Sigmoid colon (tissue), 7 donors: ENCODE measurements around the gene NBAS. TPM values are rescaled to one million over a fixed set of nuclear protein-coding genes. Genes with fewer than 3 reads are reported as not detected.
"Not testable (repeated sequence)": the region's sequence is repeated elsewhere in the genome, so short reads cannot be mapped to it uniquely, and the experiment has no call there.

ENCODE experiments used
- DNase-seq: peaks from one replicate; pipeline ENCODE4 v3.0.0-alpha.2; 2019
- H3K27ac ChIP-seq, 4 donors: fragments of 200-600 bp; sonication (generic); one replicate each; pipeline ENCODE4 v1.5.1; 2016 to 2019; ENCODE audit warnings: mild to moderate bottlenecking in 1 of 4
- H3K27me3 ChIP-seq, 3 donors: fragments of 200-600 bp; sonication (generic); one replicate each; pipeline ENCODE4 v1.5.1; 2019; ENCODE audit warnings: mild to moderate bottlenecking in 1 of 3
- H3K36me3 ChIP-seq, 4 donors: fragments of 200-600 bp; sonication (generic); one replicate each; pipeline ENCODE4 v1.5.1; 2016 to 2019
- H3K4me1 ChIP-seq, 4 donors: fragments of 200-600 bp; sonication (generic); one replicate each; pipeline ENCODE4 v1.5.1; 2017 to 2019
- H3K4me3 ChIP-seq, 4 donors: fragments of 200-600 bp; sonication (generic); one replicate each; pipeline ENCODE4 v1.5.1; 2017 to 2019; ENCODE audit warnings: mild to moderate bottlenecking in 2 of 4, moderate library complexity in 1 of 4
- H3K9me3 ChIP-seq, 4 donors: fragments of 200-600 bp in 3 of 4; sonication (generic) in 3 of 4; one replicate each; pipeline versions ENCODE4 v1.5.1 to v1.6.1; 2013 to 2019
- CTCF ChIP-seq, 4 experiments: fragments of 450-650 bp in 3 of 4; fragments of 200-600 bp in 1 of 4; IDR thresholded peaks; one replicate each; pipeline ENCODE4 v1.5.1; 2016 to 2019; ENCODE audit warnings: antibody characterized with exemption in 4 of 4, mild to moderate bottlenecking in 3 of 4, moderate library complexity in 2 of 4
- EP300 ChIP-seq, 4 donors: sonication (generic); formaldehyde crosslinking; IDR thresholded peaks; one replicate each; pipeline ENCODE4 v1.6.1; 2017; ENCODE audit warnings: antibody characterized with exemption in 4 of 4
- POLR2A ChIP-seq, 2 donors: fragments of 450-650 bp; IDR thresholded peaks; one replicate each; pipeline ENCODE4 v1.6.1; 2016; ENCODE audit warnings: antibody characterized with exemption in 2 of 2, mild to moderate bottlenecking in 2 of 2, moderate library complexity in 2 of 2
- POLR2AphosphoS5 ChIP-seq, 4 donors: sonication (generic); formaldehyde crosslinking; IDR thresholded peaks; one replicate each; pipeline ENCODE4 v1.6.1; 2017; ENCODE audit warnings: antibody characterized with exemption in 4 of 4
- WGBS, 2 donors: extraction: QIAGEN DNeasy Blood & Tissue Kit; methylation state at CpG; one replicate each; pipeline ENCODE4 v1.1.7; 2013; 5-methylcytosine and 5-hydroxymethylcytosine counted together
- intact Hi-C: fragments of 100-400 bp; cut with DNase I; formaldehyde crosslinking; loops from one replicate; pipeline ENCODE4 v1.15.1; 2023
- polyA plus RNA-seq, 3 donors: library from polyadenylated mRNA; stranded (reverse); fragments of 200-250 nt; gene quantifications; one replicate each; pipeline ENCODE4 v1.2.3, GENCODE V29; 2013
- total RNA-seq, 4 donors: library from RNA; depleted of rRNA; stranded (reverse); fragments of >200 nt; gene quantifications; one replicate each; pipeline ENCODE4 v1.1.0, GENCODE V29; 2016
- donor health status: healthy with polysubstance abuse.
- donor health status: Bipolar disorder and iron deficiency.
- donor health status: healthy.

Gene NBAS
- total and polyA plus RNA-seq, 7 donors, result 3.9 to 53.2 (median 41.9) TPM

GRCh38 chr2:15506229-15506819 is 54.8 kb downstream of the NBAS start:
- TF ChIP-seq POLR2AphosphoS5 (IDR thresholded peaks at IDR 0.05), result no peak
- TF ChIP-seq EP300 (IDR thresholded peaks at IDR 0.05), result no peak
- no peak for TF ChIP-seq CTCF (IDR thresholded peaks at IDR 0.05)
- TF ChIP-seq POLR2A (IDR thresholded peaks at IDR 0.05), result no peak
- H3K4me1 ChIP-seq, result no peaks in the 10 kb centered on the region
- WGBS, 2 donors, result 90 to 96% methylated on average over 2 of the region's 2 CpGs
- intact Hi-C loops, result no loop called here
- H3K27me3 ChIP-seq, result no peaks in the 10 kb centered on the region
- H3K36me3 ChIP-seq, result peaks cover 0 to 57% (median 0%) of the 10 kb centered on the region in 4 donors
- no peak for DNase-seq
- H3K27ac ChIP-seq, result no peak overlapping the region
- H3K9me3 ChIP-seq, result no peaks in the 10 kb centered on the region
- no peak overlapping the region for H3K4me3 ChIP-seq

- Histone ChIP-seq H3K4me3 (no peak overlapping the region), H3K4me1 (no peaks in the 10 kb centered on the region), H3K27me3 (no peaks in the 10 kb centered on the region), H3K27ac (no peak overlapping the region), H3K36me3 (peaks cover 0 to 51% (median 0%) of the 10 kb centered on the region in 4 donors), H3K9me3 (no peaks in the 10 kb centered on the region)
- DNase-seq, result no peak
- intact Hi-C loops, result no loop called here
- 83% methylated on average over 3 of the region's 3 CpGs for WGBS, 2 donors
- TF ChIP-seq CTCF (IDR thresholded peaks at IDR 0.05), result no peak
- no peak for TF ChIP-seq POLR2A (IDR thresholded peaks at IDR 0.05)
- no peak for TF ChIP-seq POLR2AphosphoS5 (IDR thresholded peaks at IDR 0.05)
- no peak for TF ChIP-seq EP300 (IDR thresholded peaks at IDR 0.05)
Measured at GRCh38 chr2:15504882-15505663, 56.1 kb downstream of the NBAS start.

- H3K4me1 ChIP-seq, H3K27ac ChIP-seq, H3K4me3 ChIP-seq, H3K27me3 ChIP-seq, DNase-seq, H3K9me3 ChIP-seq, intact Hi-C loops: not testable (repeated sequence)
- 97 to 100% methylated on average over 1 of the region's 1 CpG for WGBS, 2 donors
- peaks cover 0 to 35% (median 0%) of the 10 kb centered on the region in 4 donors for H3K36me3 ChIP-seq
Measured at GRCh38 chr2:15499251-15499650, 61.9 kb downstream of the NBAS start.

GRCh38 chr2:15498554-15498953 is 62.6 kb downstream of the NBAS start:
- H3K4me3 ChIP-seq, result no peak overlapping the region
- DNase-seq, result no peak
- no peaks in the 10 kb centered on the region for H3K27me3 ChIP-seq
- peaks cover 0 to 8% (median 0%) of the 10 kb centered on the region in 4 donors for H3K4me1 ChIP-seq
- 93 to 97% methylated on average over 6 of the region's 6 CpGs for WGBS, 2 donors
- no peak overlapping the region for H3K27ac ChIP-seq
- no peak for TF ChIP-seq POLR2AphosphoS5 (IDR thresholded peaks at IDR 0.05)
- no peak for TF ChIP-seq POLR2A (IDR thresholded peaks at IDR 0.05)
- no peak for TF ChIP-seq EP300 (IDR thresholded peaks at IDR 0.05)
- TF ChIP-seq CTCF (IDR thresholded peaks at IDR 0.05), result no peak
- peaks cover 0 to 29% (median 0%) of the 10 kb centered on the region in 4 donors for H3K36me3 ChIP-seq
- intact Hi-C loops, result no loop called here
- H3K9me3 ChIP-seq, result no peaks in the 10 kb centered on the region

- TF ChIP-seq EP300 (IDR thresholded peaks at IDR 0.05) (no peak), POLR2AphosphoS5 (IDR thresholded peaks at IDR 0.05) (no peak), POLR2A (IDR thresholded peaks at IDR 0.05) (no peak), CTCF (IDR thresholded peaks at IDR 0.05) (no peak)
- H3K36me3 ChIP-seq, result peaks cover 0 to 16% (median 0%) of the 10 kb centered on the region in 4 donors
- no peaks in the 10 kb centered on the region for H3K27me3 ChIP-seq
- no peak for DNase-seq
- no peak overlapping the region for H3K27ac ChIP-seq
- no peaks in the 10 kb centered on the region for H3K9me3 ChIP-seq
- H3K4me1 ChIP-seq, result peaks cover 0 to 8% (median 0%) of the 10 kb centered on the region in 4 donors
- intact Hi-C loops, result no loop called here
- H3K4me3 ChIP-seq, result no peak overlapping the region
- WGBS, 2 donors, result 94 to 95% methylated on average over 5 of the region's 5 CpGs
Measured at GRCh38 chr2:15494877-15495276, 66.3 kb downstream of the NBAS start.
